GM23338 (cell line): ENCODE results near the gene SEPTIN7.

Source experiments
- CTCF ChIP-seq, 2 experiments: fragments of 200-600 bp in 1 of 2; sonication (generic) in 1 of 2; conservative IDR thresholded peaks; 2 replicates each; pipeline versions ENCODE4 v1.5.1 to v1.6.1; 2016 to 2017; ENCODE audit warnings: antibody characterized with exemption in 2 of 2, low read depth in 2 of 2, mild to moderate bottlenecking in 2 of 2, moderate library complexity in 1 of 2
- EZH2phosphoT487 ChIP-seq: fragments of 200-600 bp; sonication (generic); IDR thresholded peaks from one replicate; pipeline ENCODE4 v1.8.1; 2018; ENCODE audit warnings: antibody characterized with exemption; ENCODE audit not compliant: unreplicated experiment
- JUNB ChIP-seq: IDR thresholded peaks from one replicate; pipeline ENCODE4 v1.6.1; 2016; ENCODE audit warnings: antibody characterized with exemption; ENCODE audit not compliant: unreplicated experiment
- STAT1 ChIP-seq: IDR thresholded peaks from one replicate; pipeline ENCODE4 v1.6.1; 2016; ENCODE audit warnings: antibody characterized with exemption; ENCODE audit not compliant: unreplicated experiment
- TF ChIP-seq, protein P1 (sequence below): IDR thresholded peaks from one replicate; pipeline ENCODE4 v1.6.1; 2018; ENCODE audit warnings: antibody characterized with exemption; ENCODE audit not compliant: unreplicated experiment

GRCh38 chr7:35801392-35802101 lies 690 bp downstream of the SEPTIN7 start:
- TF ChIP-seq, protein P1, sequence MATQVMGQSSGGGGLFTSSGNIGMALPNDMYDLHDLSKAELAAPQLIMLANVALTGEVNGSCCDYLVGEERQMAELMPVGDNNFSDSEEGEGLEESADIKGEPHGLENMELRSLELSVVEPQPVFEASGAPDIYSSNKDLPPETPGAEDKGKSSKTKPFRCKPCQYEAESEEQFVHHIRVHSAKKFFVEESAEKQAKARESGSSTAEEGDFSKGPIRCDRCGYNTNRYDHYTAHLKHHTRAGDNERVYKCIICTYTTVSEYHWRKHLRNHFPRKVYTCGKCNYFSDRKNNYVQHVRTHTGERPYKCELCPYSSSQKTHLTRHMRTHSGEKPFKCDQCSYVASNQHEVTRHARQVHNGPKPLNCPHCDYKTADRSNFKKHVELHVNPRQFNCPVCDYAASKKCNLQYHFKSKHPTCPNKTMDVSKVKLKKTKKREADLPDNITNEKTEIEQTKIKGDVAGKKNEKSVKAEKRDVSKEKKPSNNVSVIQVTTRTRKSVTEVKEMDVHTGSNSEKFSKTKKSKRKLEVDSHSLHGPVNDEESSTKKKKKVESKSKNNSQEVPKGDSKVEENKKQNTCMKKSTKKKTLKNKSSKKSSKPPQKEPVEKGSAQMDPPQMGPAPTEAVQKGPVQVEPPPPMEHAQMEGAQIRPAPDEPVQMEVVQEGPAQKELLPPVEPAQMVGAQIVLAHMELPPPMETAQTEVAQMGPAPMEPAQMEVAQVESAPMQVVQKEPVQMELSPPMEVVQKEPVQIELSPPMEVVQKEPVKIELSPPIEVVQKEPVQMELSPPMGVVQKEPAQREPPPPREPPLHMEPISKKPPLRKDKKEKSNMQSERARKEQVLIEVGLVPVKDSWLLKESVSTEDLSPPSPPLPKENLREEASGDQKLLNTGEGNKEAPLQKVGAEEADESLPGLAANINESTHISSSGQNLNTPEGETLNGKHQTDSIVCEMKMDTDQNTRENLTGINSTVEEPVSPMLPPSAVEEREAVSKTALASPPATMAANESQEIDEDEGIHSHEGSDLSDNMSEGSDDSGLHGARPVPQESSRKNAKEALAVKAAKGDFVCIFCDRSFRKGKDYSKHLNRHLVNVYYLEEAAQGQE = no peak
- no peak for TF ChIP-seq JUNB
- no peak for TF ChIP-seq EZH2phosphoT487
- TF ChIP-seq CTCF (conservative IDR thresholded peaks at IDR 0.05; ENCODE audit: low read depth in 2 of 2) = peak; percentile 63 to 81
- no peak for TF ChIP-seq STAT1
